NCI-H2107 (cell line): ENCODE results near the gene ITGB1BP1.

Experiments used
- DNase-seq: peaks from one replicate; lab custom pipeline; 2025; lab: John Stamatoyannopoulos, UW

ITGB1BP1 gene

DNA sequence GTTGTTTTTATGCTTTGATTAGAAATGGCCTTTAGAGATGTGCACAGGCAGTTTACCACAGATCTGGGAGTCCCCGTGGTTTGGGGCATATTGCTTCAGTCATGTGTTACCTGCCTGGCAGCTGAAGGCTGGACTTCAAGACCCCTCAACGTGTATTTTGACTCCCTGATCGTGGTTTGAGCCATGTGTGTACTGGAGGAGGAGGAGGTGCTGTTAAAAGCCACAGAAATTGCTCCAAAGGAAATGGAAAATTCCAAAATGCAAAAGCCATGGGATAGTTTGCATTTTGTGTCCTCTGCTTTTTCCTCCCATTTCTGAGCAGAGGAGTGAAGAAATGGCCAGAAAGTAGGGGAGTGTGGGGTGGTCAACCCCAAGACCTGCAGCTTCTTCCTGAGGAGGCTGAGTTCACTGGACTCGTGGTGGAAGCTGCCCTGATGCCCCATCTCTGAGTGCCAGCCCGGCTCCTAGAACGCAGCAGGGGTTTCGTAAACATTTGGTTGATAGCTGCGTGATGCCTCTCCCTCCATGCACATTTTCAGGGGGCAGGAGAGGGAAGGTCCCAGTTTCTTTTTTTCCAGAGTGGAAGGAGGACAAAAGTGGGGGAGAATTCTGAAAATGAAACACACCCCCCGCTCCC, 45.7 kb downstream of the ITGB1BP1 start:
- no peak for DNase-seq

DNA sequence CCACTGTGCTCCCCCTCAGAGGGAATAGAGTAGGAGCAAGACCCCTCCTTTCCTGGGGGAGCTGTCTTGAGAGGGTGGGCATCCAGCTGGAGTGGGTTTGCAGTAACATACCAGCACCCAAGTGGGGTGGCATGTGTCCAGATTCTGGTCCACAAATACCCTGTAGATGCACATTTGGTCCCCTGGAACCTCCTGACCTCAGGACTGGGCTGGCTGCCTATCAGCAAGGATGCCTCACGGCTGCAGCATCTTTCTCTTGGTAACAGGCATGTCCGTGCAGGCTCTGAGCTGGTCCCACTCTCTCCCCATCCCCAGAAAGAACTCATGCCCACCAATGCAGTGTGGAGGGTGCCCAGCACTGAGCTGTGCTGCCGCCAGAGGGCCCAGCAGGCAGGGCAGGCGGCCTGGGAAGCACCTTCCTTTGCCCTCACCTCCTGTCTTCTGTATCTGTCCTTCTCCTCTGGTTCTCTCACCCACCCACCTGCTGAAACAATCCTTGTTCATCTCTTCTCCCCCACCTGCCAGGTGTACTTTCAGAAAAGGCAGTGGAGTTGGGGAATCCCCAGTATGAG, 47.4 kb downstream of the ITGB1BP1 start:
- no peak for DNase-seq

DNA sequence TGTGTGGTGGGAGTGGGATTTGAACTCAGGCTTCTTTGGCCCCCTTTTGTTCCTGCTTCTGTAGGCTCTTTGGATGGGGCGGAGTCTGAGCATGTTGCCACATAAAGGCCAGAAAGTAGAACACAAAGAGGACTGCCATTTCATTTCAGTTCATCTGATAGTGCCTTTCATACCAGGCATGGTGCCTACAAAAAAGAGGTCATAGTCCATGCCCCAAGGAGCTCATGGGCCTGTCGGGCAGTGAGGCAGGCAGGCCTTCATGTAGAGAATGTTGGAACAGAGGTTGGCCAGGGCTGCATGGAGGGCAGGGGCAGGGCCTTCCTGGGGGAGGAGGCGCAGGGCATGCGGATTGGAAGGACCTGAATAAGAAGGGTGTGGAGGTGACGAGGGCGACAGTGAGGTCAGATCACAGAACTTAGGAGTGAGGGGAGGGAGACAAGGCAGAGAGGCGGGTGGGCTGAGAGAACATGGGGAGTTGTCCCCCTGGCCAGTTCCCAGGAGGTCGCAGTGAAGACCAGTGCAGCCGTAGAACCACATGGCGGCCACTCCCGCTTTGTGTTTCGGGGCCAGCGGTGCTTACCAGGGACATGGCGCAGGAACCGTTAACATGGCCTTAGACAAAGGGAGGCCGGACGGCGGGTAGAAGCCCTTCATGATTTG, 49.1 kb downstream of the ITGB1BP1 start:
- no peak for DNase-seq

DNA sequence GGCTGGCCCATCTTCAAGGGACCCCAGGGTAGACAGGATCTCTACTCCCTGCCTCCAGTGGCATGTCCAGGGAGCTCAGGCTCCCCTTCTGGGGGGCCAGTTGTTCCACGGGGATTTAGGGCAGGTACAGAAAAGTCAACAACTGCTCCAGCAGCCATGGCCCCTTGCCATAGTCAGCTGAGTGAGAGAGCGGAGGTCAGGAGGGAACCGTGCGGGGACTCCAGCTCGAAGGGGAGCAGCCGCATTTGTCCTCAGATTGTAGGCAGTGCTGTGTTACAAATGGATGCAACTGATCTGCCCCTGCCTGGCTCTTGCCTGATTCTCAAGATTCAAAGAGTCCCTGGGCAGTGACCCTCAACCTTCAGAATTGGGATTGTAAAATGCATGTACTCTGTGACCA, 49.9 kb downstream of the ITGB1BP1 start:
- DNase-seq: no peak

DNA sequence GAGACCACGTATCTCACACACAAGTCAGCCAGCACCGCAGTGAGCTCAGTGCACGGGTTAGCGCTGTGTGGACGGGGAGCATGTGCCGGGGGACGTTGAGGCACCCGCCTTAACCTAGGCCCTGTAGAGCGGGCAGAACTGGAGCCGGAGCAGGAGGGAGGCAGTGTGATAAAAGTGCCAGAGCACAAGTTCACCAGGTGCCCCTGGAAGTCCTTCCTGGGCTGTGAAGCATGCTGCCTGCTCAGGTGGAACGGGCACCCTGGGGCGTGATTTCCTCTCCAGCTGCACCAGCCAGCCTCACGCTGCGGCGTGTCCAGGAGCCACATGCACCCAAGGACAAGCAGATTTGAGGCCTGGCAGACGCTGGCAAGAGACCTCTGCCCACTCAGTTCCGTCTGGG, 50.3 kb downstream of the ITGB1BP1 start:
- peak; percentile 31 for DNase-seq

DNA sequence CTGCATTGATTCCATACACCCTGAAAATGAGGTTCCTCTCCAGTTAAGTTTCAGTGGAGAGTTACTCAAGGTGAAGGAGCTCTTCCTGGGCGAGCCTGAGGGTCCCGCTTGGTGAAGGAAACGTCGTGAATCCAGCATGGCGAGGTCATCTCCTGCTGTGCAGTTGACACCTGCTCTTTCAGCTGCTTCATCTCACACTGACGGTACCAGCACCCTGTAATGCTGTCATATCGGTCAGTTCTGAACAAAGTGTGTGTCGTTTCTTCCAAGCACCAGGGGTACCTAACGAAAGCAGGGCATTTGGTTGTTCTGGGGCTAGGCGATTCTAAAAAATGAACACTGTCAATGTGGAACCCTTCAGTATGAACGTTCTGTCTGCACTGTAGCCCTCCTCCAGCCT, 52.6 kb downstream of the ITGB1BP1 start:
- DNase-seq: no peak

DNA sequence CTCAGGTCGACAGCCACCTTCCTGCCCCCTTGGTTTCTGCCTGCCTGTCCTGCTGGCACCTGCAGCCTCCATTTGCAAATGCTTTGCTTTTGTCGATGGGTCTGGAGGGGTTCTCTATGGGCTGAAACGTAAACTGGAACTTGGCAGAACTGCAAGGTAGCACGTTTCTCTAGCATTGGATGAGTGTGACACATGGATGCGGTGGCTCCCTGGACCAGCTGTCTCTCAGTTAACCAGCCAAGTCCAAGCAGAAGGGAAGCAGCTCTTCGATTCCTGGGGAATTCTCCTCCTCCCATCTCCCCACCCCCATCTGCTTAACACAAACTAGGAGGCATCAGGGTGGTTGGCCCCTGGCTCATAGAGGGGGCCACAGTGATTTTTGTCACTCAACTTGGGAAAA, 57.3 kb downstream of the ITGB1BP1 start:
- no peak for DNase-seq

DNA sequence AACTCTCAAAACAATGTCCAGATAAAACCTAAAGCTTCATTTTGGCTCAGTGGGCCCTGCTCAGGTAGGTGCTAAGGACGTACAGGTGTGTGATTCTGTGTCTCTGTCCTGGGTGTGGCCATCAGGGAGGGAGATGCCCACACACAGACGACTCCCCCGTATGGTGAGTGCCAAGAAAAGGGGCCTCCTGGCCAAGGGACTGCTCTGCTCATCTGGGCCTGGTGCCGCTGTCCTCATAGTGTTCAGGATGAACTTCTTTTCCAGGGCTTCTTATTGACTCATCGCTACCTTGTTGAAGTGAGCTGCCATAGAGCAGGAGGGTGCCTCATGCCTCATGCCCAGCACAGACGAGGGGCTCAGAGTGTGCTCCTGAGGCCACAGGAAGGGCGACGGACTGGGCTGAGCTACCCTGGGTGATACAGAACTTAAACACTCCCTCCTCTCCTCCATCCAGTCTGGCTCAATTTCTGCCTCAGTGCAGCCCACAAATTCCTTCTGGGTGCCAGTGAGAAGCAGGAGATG, 57.8 kb downstream of the ITGB1BP1 start:
- DNase-seq: no peak

DNA sequence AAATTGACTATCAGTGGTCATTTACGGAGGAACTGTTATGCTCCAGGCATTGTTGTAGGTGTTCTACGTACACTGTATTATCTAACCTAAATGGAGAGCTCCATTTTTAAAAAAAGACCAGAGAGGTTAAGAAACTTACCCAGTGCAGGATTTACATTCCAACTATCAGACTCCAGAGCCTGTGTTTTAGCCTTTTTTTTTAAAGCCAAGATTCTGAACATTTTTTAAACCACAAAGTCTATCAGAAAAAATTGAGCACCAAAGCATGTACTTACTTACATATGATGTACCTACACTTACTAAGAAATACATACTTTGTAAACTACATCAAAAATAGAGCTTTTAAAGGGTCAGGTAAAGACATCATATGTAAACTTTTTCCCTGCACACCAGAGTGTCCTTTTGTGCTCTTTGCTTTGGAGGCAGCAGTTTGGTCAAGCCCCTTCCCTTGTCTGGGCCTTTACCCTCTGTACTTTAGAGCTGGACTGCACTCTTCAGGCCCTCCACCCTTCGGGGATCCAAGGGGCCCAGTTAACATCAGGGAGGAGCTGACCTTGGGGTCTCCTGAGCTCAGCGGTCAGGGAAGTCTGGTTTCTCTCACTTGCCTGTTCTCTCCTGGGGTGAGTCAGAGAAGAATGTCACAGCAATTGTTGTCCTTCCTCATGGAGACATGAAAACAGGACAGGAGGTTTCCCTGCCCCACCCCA, 58.4 kb downstream of the ITGB1BP1 start:
- DNase-seq: no peak

DNA sequence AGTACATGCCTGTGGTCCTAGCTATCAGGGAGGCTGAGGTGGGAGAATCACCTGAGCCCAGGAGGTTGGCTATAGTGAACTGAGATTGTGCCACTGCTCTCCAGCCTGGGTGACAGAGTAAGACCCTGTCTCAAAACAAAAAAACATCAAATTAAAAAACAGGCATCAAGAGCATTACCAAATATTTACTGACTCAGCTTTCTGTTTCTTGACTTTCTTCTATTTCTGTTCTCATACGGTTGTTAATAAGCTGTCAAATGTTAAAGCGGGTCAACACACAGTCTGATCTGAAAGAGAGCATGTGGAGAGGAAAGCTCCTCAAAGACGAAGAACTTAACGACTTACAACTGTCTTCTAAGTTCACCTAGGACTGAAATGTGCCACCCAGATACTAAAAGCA, 59.0 kb downstream of the ITGB1BP1 start:
- no peak for DNase-seq

DNA sequence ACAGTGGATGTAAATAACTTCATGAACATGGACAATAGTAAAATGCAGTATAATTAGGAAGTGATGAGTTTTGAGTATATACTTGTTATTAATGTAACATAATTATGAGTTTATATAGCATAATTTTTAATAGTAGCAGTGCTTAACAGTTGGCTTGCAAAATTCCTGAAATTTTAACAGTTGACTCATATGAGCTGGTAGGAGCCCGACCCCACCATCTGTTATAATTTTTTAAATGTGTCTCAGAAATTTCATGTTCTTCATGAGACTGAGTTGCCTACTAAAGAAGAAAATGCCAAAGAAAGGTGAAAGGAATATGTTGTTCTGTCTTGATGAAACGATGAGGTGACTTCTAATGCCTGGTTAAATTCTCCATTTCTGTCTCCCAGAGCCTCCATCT, 62.6 kb downstream of the ITGB1BP1 start:
- no peak for DNase-seq

DNA sequence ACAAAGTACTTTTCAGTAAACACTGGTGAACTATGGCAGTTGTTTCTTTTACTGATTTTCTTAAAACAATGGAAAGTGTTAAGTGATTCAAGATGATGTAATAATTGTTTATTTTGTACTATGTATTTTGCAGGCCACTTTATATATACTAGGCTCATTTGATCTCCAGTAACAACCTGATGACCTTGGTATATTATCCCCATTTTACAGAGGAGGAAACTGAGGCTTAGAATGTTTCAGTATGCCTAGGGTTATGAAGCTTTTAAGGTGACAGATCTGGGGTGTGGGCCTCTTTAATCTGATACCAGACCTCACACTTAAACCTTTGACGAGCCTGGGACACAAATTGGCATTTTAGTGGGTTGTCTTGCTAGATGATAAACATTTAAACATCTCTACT, 63.2 kb downstream of the ITGB1BP1 start:
- no peak for DNase-seq

DNA sequence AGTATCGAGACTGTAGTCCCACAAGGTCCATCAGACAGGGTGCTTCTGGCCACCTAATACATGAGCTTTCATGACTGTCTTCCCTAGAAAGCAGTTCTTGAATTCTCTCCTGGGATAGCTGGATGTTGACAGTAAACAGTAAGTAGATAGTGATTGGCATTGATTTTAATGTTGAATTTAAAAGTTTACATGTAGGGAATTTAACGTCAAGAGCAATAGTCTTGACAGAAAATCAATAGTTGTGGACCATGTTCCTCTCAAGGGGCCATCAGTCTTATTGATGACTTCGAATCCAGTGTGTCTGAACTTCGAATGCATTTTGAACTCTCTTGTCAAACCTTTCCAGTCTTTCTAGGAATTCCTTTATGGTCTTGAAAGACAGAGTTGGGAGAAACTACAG, 63.9 kb downstream of the ITGB1BP1 start:
- no peak for DNase-seq

DNA sequence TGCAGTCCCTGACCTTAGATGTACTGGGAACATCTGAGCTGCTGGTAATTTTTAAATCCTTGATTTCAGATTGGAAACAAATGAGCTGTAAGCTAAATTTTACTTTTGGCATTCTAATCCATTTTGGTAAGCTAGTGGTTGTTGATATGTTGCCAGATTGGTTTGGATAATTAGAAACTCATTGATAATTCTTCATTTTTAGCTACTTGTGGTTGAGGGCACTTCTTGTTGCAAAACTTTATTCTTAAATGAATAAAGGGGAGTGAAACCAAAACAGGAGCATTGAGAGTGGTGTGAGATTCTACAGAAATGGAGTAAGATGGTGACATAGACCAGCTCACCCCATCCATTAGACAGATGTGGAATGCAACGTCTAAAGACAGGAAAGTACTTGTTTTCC, 64.5 kb downstream of the ITGB1BP1 start:
- no peak for DNase-seq

DNA sequence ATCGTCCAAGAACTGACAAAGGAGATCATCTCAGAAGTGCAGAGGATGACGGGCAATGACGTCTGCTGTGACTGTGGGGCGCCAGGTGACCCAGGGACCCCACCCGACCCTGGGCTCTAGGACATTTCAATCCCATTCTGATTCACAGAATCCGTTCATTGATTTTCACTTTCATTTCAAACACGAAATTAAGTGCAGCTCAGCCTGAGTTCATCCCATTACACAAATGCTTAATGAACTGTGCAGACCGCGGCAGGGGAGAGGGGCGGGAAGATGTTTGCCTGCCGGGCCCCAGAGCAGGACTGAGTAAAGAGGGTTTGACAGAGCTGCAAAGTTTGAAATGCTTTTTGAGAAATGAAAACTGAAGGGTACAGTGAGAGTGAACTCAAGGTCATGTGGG, 67.1 kb downstream of the ITGB1BP1 start:
- DNase-seq: no peak

DNA sequence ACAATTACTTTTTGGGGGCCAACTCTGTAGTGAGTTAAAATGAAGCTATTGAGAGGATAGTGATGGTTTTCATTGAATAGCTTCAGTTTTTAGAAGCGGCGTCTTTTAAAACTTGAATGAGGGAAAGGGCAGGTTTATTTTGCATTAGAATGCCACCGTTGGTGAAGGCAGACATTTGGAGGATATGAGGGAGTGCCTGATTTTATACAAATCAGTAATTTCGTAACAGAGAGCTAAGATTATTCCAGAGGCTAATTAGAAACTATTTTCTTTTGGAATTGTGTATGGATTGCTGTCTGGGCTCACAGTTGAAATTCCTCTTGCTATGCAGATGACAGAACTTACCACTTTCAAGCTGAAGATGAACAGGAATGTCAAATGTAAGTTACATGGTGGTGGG, 67.6 kb downstream of the ITGB1BP1 start:
- no peak for DNase-seq

DNA sequence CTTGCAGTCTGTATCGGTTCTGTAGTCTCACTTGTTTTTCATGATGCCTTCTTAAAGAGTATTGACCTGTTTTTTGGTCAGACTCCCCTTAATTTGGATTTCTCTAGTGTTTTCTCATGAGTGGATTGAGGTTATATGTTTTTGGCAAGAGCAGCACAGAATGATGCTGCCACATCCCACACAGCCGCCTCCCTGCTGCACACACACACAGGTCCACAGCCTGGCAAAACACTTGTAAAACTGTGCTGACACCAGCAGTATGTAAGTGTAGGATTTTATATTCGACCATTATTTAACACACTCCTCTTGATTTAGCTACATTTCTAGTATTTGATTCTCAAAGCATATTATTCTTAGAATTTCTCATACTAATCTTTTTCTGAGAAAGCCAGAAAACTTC, 68.1 kb downstream of the ITGB1BP1 start:
- no peak for DNase-seq

DNA sequence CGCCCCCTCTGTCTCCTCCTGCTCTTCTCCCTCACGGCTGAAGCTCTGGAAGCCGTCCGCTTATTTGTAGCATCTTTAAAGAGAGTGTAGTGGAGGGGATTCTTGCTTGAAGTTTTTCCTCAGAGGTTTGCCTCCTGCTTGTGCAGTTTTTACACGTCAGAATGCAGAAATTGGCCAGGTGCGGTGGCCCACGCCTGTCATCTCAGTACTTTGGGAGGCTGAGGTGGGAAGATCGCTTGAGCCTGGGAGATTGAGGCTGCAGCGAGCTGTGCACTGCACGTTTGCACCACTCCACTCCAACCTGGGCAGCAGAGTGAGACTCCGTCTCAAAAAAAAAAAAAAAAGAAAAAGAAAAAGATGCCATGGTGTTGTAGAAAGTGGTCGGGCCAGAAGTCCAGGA, 69.0 kb downstream of the ITGB1BP1 start:
- DNase-seq: no peak
